ENCODE data around the gene SULT1C3. TPM values are rescaled to one million over a fixed set of nuclear protein-coding genes. Genes with fewer than 3 reads are reported as not detected.

The SULT1C3 gene
- total RNA-seq, 1 experiment from 2014 or later, result not detected

- POLR2A ChIA-PET, result no interaction called here
- CTCF ChIA-PET, result no interaction called here
- H3K4me1 ChIP-seq, result no peaks in the 10 kb centered on the region
- no peak for DNase-seq
- H3K4me3 ChIP-seq (ENCODE audit: low read depth, low read length), result no peak overlapping the region
- H3K36me3 ChIP-seq (ENCODE audit: control insufficient read depth, insufficient read depth, low read length), result no peaks in the 10 kb centered on the region; the same call in 1 of the 2 replicates
- intact Hi-C loops (cut with micrococcal nuclease; ENCODE audit: unreplicated experiment), result no loop called here
- Mint-ChIP-seq H3K36me3 (ENCODE audit: insufficient read depth, unreplicated experiment) (peaks cover 26% of the 10 kb centered on the region), H3K27ac (ENCODE audit: unreplicated experiment) (no peak overlapping the region), H3K27me3 (ENCODE audit: insufficient read depth, unreplicated experiment) (no peaks in the 10 kb centered on the region), H3K4me1 (ENCODE audit: low read depth, unreplicated experiment) (peaks cover 11% of the 10 kb centered on the region), H3K4me3 (ENCODE audit: unreplicated experiment) (no peak overlapping the region), H3K9me3 (ENCODE audit: unreplicated experiment) (peaks cover 23% of the 10 kb centered on the region)
- TF ChIP-seq, protein P1, sequence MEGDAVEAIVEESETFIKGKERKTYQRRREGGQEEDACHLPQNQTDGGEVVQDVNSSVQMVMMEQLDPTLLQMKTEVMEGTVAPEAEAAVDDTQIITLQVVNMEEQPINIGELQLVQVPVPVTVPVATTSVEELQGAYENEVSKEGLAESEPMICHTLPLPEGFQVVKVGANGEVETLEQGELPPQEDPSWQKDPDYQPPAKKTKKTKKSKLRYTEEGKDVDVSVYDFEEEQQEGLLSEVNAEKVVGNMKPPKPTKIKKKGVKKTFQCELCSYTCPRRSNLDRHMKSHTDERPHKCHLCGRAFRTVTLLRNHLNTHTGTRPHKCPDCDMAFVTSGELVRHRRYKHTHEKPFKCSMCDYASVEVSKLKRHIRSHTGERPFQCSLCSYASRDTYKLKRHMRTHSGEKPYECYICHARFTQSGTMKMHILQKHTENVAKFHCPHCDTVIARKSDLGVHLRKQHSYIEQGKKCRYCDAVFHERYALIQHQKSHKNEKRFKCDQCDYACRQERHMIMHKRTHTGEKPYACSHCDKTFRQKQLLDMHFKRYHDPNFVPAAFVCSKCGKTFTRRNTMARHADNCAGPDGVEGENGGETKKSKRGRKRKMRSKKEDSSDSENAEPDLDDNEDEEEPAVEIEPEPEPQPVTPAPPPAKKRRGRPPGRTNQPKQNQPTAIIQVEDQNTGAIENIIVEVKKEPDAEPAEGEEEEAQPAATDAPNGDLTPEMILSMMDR (IDR thresholded peaks at IDR 0.05; ENCODE audit: insufficient read depth in 1 of 2, low read depth in 1 of 2, low read length in 1 of 2, severe bottlenecking in 1 of 2, unreplicated experiment in 1 of 2), result no peak
- H3K9me3 ChIP-seq, result no peaks in the 10 kb centered on the region
- no peaks in the 10 kb centered on the region for H3K27me3 ChIP-seq (replicated peaks; ENCODE audit: control insufficient read depth, insufficient read depth, low read length)
- no TSS peak for BruUV-seq (replicated peaks)
Observed at GRCh38 chr2:108305901-108306300, 66.1 kb downstream of the SULT1C3 start.

GRCh38 chr2:108309903-108310302 is 70.1 kb downstream of the SULT1C3 start:
- DNase-seq, result no peak
- no peaks in the 10 kb centered on the region for H3K27me3 ChIP-seq (replicated peaks; ENCODE audit: control insufficient read depth, insufficient read depth, low read length)
- BruUV-seq (replicated peaks), result no TSS peak
- ChIA-PET CTCF (no interaction called here), POLR2A (no interaction called here)
- H3K36me3 ChIP-seq (ENCODE audit: control insufficient read depth, insufficient read depth, low read length), result peaks cover 8% of the 10 kb centered on the region
- TF ChIP-seq, protein P1 (IDR thresholded peaks at IDR 0.05; ENCODE audit: insufficient read depth in 1 of 2, low read depth in 1 of 2, low read length in 1 of 2, severe bottlenecking in 1 of 2, unreplicated experiment in 1 of 2), result no peak
- intact Hi-C loops (cut with micrococcal nuclease; ENCODE audit: unreplicated experiment), result no loop called here
- Mint-ChIP-seq H3K27me3 (ENCODE audit: insufficient read depth, unreplicated experiment) (no peaks in the 10 kb centered on the region), H3K4me1 (ENCODE audit: low read depth, unreplicated experiment) (peaks cover 18% of the 10 kb centered on the region), H3K36me3 (ENCODE audit: insufficient read depth, unreplicated experiment) (peaks cover 66% of the 10 kb centered on the region), H3K4me3 (ENCODE audit: unreplicated experiment) (no peak overlapping the region), H3K9me3 (ENCODE audit: unreplicated experiment) (peaks cover 42% of the 10 kb centered on the region), H3K27ac (ENCODE audit: unreplicated experiment) (no peak overlapping the region)
- no peak overlapping the region for H3K4me3 ChIP-seq (ENCODE audit: low read depth, low read length)
- peaks cover 18% of the 10 kb centered on the region for H3K9me3 ChIP-seq
- peaks cover 14% of the 10 kb centered on the region for H3K4me1 ChIP-seq

Other genes with a start within 250 kb of the SULT1C3 start
- 0.86 and 1.4 TPM in 2 replicates for gene SULT1C2, start 48.9 kb downstream of the SULT1C3 start, total RNA-seq (2022)
- 4.0 and 5.1 TPM in 2 replicates for gene SULT1C4, start 138.0 kb downstream of the SULT1C3 start, total RNA-seq (2022)
- gene GCC2, start 209.2 kb downstream of the SULT1C3 start, total RNA-seq (2022), result 46.2 and 49.9 TPM in 2 replicates